ENCODE data around the gene HNRNPR.
"Not testable (repeated sequence)": the region's sequence is repeated elsewhere in the genome, so short reads cannot be mapped to it uniquely, and the experiment has no call there.

DNA sequence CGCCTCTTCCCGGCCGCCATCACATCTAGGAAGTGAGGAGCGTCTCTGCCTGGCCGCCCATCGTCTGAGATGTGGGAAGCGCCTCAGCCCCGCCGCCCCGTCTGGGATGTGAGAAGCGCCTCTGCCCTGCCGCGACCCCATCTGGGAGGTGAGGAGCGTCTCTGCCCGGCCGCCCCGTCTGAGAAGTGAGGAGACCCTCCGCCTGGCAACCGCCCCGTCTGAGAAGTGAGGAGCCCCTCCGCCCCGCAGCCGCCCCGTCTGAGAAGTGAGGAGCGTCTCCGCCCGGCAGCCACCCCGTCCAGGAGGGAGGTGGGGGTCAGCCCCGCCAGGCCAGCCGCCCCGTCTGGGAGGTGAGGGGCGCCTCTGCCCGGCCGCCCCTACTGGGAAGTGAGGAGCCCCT lies 86.7 kb downstream of the HNRNPR start:
- TF ChIP-seq, protein P1, sequence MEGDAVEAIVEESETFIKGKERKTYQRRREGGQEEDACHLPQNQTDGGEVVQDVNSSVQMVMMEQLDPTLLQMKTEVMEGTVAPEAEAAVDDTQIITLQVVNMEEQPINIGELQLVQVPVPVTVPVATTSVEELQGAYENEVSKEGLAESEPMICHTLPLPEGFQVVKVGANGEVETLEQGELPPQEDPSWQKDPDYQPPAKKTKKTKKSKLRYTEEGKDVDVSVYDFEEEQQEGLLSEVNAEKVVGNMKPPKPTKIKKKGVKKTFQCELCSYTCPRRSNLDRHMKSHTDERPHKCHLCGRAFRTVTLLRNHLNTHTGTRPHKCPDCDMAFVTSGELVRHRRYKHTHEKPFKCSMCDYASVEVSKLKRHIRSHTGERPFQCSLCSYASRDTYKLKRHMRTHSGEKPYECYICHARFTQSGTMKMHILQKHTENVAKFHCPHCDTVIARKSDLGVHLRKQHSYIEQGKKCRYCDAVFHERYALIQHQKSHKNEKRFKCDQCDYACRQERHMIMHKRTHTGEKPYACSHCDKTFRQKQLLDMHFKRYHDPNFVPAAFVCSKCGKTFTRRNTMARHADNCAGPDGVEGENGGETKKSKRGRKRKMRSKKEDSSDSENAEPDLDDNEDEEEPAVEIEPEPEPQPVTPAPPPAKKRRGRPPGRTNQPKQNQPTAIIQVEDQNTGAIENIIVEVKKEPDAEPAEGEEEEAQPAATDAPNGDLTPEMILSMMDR (IDR thresholded peaks at IDR 0.05) = not testable (repeated sequence)
- not testable (repeated sequence) for TF ChIP-seq POLR2A (IDR thresholded peaks at IDR 0.05)
